ENCODE data around the gene HFE. TPM values are rescaled to one million over a fixed set of nuclear protein-coding genes. Genes with fewer than 3 reads are reported as not detected.

The HFE gene
- total RNA-seq (10.6 TPM), polyA plus RNA-seq (ENCODE audit: insufficient read depth, low read depth, low replicate concordance) (6.3 TPM)
- long read RNA-seq, donor 1, result 0 reads
- long read RNA-seq, donor 2, result 0 reads
- long read RNA-seq, donor 3, full-length matches to known transcripts, result 1 of 1 reads
- long read RNA-seq, donor 3, partial matches to known transcripts, result 0 of 1 reads
- long read RNA-seq, donor 3, other reads (novel, unspliced or antisense), result 0 of 1 reads
- long read RNA-seq, donor 4, full-length matches to known transcripts, result 2 of 2 reads
- long read RNA-seq, donor 4, partial matches to known transcripts, result 0 of 2 reads
- long read RNA-seq, donor 4, other reads (novel, unspliced or antisense), result 0 of 2 reads
- long read RNA-seq, donor 5, result 0 reads
- long read RNA-seq, donor 6, result 0 reads
- long read RNA-seq, donor 7, full-length matches to known transcripts, result 1 of 5 reads
- long read RNA-seq, donor 7, partial matches to known transcripts, result 1 of 5 reads
- long read RNA-seq, donor 7, other reads (novel, unspliced or antisense), result 3 of 5 reads
- long read RNA-seq, donor 8, result 0 reads
- long read RNA-seq, donor 9, full-length matches to known transcripts, result 1 of 1 reads
- long read RNA-seq, donor 9, partial matches to known transcripts, result 0 of 1 reads
- long read RNA-seq, donor 9, other reads (novel, unspliced or antisense), result 0 of 1 reads
- long read RNA-seq, donor 10, full-length matches to known transcripts, result 1 of 1 reads
- long read RNA-seq, donor 10, partial matches to known transcripts, result 0 of 1 reads
- long read RNA-seq, donor 10, other reads (novel, unspliced or antisense), result 0 of 1 reads

DNA sequence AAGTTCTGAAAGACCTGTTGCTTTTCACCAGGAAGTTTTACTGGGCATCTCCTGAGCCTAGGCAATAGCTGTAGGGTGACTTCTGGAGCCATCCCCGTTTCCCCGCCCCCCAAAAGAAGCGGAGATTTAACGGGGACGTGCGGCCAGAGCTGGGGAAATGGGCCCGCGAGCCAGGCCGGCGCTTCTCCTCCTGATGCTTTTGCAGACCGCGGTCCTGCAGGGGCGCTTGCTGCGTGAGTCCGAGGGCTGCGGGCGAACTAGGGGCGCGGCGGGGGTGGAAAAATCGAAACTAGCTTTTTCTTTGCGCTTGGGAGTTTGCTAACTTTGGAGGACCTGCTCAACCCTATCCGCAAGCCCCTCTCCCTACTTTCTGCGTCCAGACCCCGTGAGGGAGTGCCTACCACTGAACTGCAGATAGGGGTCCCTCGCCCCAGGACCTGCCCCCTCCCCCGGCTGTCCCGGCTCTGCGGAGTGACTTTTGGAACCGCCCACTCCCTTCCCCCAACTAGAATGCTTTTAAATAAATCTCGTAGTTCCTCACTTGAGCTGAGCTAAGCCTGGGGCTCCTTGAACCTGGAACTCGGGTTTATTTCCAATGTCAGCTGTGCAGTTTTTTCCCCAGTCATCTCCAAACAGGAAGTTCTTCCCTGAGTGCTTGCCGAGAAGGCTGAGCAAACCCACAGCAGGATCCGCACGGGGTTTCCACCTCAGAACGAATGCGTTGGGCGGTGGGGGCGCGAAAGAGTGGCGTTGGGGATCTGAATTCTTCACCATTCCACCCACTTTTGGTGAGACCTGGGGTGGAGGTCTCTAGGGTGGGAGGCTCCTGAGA lies at the start of gene HFE:
HFE (plus strand) TSS at position 146 of the 832 bp plus-strand sequence; CDS start at position 158, 12 bp downstream.
- H3K4me3 ChIP-seq (ENCODE audit: low read length in 3 of 3), result peak within 1 kb of the TSS; percentile 71 to 86 (median 85)
- peaks cover 6 to 16% (median 9%) of the 10 kb centered on the region in 3 donors for H3K4me1 ChIP-seq (ENCODE audit: control insufficient read depth in 2 of 3, insufficient read depth in 2 of 3, low read depth in 1 of 3, low read length in 3 of 3)
- TF ChIP-seq CTCF (IDR thresholded peaks at IDR 0.05; ENCODE audit: borderline replicate concordance, extremely low read depth, insufficient read depth), result no peak
- peak within 1 kb of the TSS; percentile 57 to 90 (median 77) for H3K9ac ChIP-seq (ENCODE audit: low read length in 3 of 3)
- H3K36me3 ChIP-seq (ENCODE audit: control insufficient read depth in 2 of 3, insufficient read depth in 3 of 3, low read length in 3 of 3), result no peaks in the 10 kb centered on the region
- H3K27me3 ChIP-seq (ENCODE audit: control insufficient read depth, insufficient read depth, low read length), result no peaks in the 10 kb centered on the region
- H3K27ac ChIP-seq (ENCODE audit: low read depth in 2 of 2, low read length in 2 of 2), result peak within 1 kb of the TSS; percentile 77 to 86
- intact Hi-C loops (cut with DNase I), result no loop called here
- H3K9me3 ChIP-seq (ENCODE audit: control insufficient read depth in 2 of 3, insufficient read depth in 1 of 3, low read length in 3 of 3), result no peaks in the 10 kb centered on the region
- FAIRE-seq (no peak), DNase-seq (peak; percentile 59 to 84 (median 82))

DNA sequence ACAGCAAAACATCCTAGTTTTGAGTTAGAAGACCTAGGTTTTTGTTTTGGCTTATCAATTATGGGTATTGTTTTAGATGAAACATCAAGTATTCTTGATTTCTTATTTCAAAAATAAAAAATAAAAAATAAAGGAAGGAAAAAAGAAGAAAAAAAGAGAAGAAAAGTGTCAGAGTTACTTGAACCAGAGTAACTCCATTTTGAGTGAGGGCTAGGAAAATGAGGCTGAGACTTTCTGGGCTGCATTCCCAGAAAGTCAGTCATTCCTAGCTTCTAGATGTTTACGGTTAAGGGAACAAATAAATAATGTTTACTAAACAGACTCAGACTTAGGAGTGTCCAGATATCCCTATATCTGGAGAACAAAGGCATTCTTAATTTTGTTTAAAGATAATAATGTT lies 45.3 kb upstream of the HFE start:
- Histone ChIP-seq H3K36me3 (ENCODE audit: control insufficient read depth in 2 of 3, insufficient read depth in 3 of 3, low read length in 3 of 3) (no peaks in the 10 kb centered on the region), H3K4me1 (ENCODE audit: control insufficient read depth in 2 of 3, insufficient read depth in 2 of 3, low read depth in 1 of 3, low read length in 3 of 3) (peaks cover 0 to 10% (median 6%) of the 10 kb centered on the region in 3 donors), H3K9me3 (ENCODE audit: control insufficient read depth in 2 of 3, insufficient read depth in 1 of 3, low read length in 3 of 3) (no peaks in the 10 kb centered on the region), H3K4me3 (ENCODE audit: low read length in 3 of 3) (no peak overlapping the region), H3K27ac (ENCODE audit: low read depth in 2 of 2, low read length in 2 of 2) (no peak overlapping the region), H3K9ac (ENCODE audit: low read length in 3 of 3) (peak overlapping the region in 1 of 3 donors; percentile 7), H3K27me3 (ENCODE audit: control insufficient read depth, insufficient read depth, low read length) (no peaks in the 10 kb centered on the region)
- DNase-seq (no peak), FAIRE-seq (no peak)
- no peak for TF ChIP-seq CTCF (IDR thresholded peaks at IDR 0.05; ENCODE audit: borderline replicate concordance, extremely low read depth, insufficient read depth)
- intact Hi-C loops (cut with DNase I), result no loop called here

- Histone ChIP-seq H3K27me3 (ENCODE audit: control insufficient read depth, insufficient read depth, low read length) (no peaks in the 10 kb centered on the region), H3K9ac (ENCODE audit: low read length in 3 of 3) (peak overlapping the region; percentile 44 to 94 (median 84)), H3K27ac (ENCODE audit: low read depth in 2 of 2, low read length in 2 of 2) (peak overlapping the region; percentile 97 to 98), H3K9me3 (ENCODE audit: control insufficient read depth in 2 of 3, insufficient read depth in 1 of 3, low read length in 3 of 3) (no peaks in the 10 kb centered on the region), H3K4me3 (ENCODE audit: low read length in 3 of 3) (peak overlapping the region; percentile 80 to 92 (median 90)), H3K4me1 (ENCODE audit: control insufficient read depth in 2 of 3, insufficient read depth in 2 of 3, low read depth in 1 of 3, low read length in 3 of 3) (peaks cover 0 to 10% (median 6%) of the 10 kb centered on the region in 3 donors), H3K36me3 (ENCODE audit: control insufficient read depth in 2 of 3, insufficient read depth in 3 of 3, low read length in 3 of 3) (no peaks in the 10 kb centered on the region)
- TF ChIP-seq CTCF (IDR thresholded peaks at IDR 0.05; ENCODE audit: borderline replicate concordance, extremely low read depth, insufficient read depth), result no peak
- DNase-seq, result peak; percentile 87 to 99 (median 90)
- peak; percentile 99 for FAIRE-seq
- intact Hi-C loops (cut with DNase I), result no loop called here
These were observed 43.7 kb upstream of the HFE start for GRCh38 chr6:26043384-26044139.
